CD14-positive monocyte (primary cell): ENCODE data around the gene FHOD3. TPM values are rescaled to one million over a fixed set of nuclear protein-coding genes. Genes with fewer than 3 reads are reported as not detected.

Experiments used
- DNase-seq, 3 donors: peaks; one replicate each; pipeline ENCODE4 v3.0.0-alpha.2; 2011 to 2022
- H2AFZ ChIP-seq: 2 replicates; pipeline ENCODE4 v1.6.0; 2012; ENCODE audit warnings: mild to moderate bottlenecking, low read depth, low read length, inconsistent platforms; ENCODE audit not compliant: insufficient read depth, poor library complexity, severe bottlenecking
- H3K27ac ChIP-seq, 2 donors: 1 replicate in 1 of 2; 2 replicates in 1 of 2; pipeline ENCODE4 v1.5.1; 2012 to 2013; ENCODE audit warnings: low read length in 2 of 2, control low read depth in 1 of 2, inconsistent platforms in 1 of 2, low read depth in 1 of 2, mild to moderate bottlenecking in 1 of 2
- H3K27me3 ChIP-seq, 2 donors: one replicate each; pipeline versions ENCODE4 v1.6.0 to v1.6.1; 2011 to 2013; ENCODE audit warnings: low read length in 2 of 2; ENCODE audit not compliant: control insufficient read depth in 2 of 2, insufficient read depth in 2 of 2
- H3K36me3 ChIP-seq, 2 donors: replicated peaks in 1 of 2; 1 replicate in 1 of 2; 2 replicates in 1 of 2; pipeline versions ENCODE4 v1.5.1 to v1.6.1; 2012 to 2013; ENCODE audit warnings: low read length in 2 of 2, control low read depth in 1 of 2, inconsistent platforms in 1 of 2, mild to moderate bottlenecking in 1 of 2; ENCODE audit not compliant: insufficient read depth in 2 of 2, control insufficient read depth in 1 of 2
- H3K4me1 ChIP-seq, 2 donors: 1 replicate in 1 of 2; 2 replicates in 1 of 2; pipeline versions ENCODE4 v1.5.1 to v1.6.1; 2012 to 2013; ENCODE audit warnings: low read length in 2 of 2, control low read depth in 1 of 2, inconsistent platforms in 1 of 2, mild to moderate bottlenecking in 1 of 2, moderate library complexity in 1 of 2; ENCODE audit not compliant: insufficient read depth in 2 of 2, control insufficient read depth in 1 of 2
- H3K4me2 ChIP-seq: replicated peaks from 2 replicates; pipeline ENCODE3; 2012; ENCODE audit warnings: low read length, moderate library complexity, mild to moderate bottlenecking; ENCODE audit not compliant: poor library complexity, severe bottlenecking; ENCODE audit errors: extremely low read depth
- H3K4me3 ChIP-seq, 3 experiments: fragments of 200-600 bp in 1 of 3; sonication (generic) in 1 of 3; replicated peaks in 1 of 3; 1 replicate in 2 of 3; 2 replicates in 1 of 3; pipeline ENCODE4 v1.5.1; 2011 to 2013; ENCODE audit warnings: low read length in 3 of 3, mild to moderate bottlenecking in 3 of 3, control low read depth in 2 of 3, low read depth in 2 of 3, inconsistent platforms in 1 of 3, moderate library complexity in 1 of 3
- H3K79me2 ChIP-seq: 2 replicates; pipeline ENCODE4 v1.6.0; 2012; ENCODE audit warnings: mild to moderate bottlenecking, control low read depth, inconsistent platforms, low read length, moderate library complexity; ENCODE audit not compliant: insufficient read depth
- H3K9ac ChIP-seq: 2 replicates; pipeline ENCODE4 v1.6.0; 2017; ENCODE audit warnings: low read length, mild to moderate bottlenecking; ENCODE audit not compliant: insufficient read depth, poor library complexity, severe bottlenecking
- H3K9me3 ChIP-seq, 2 donors: replicated peaks in 1 of 2; 1 replicate in 1 of 2; 2 replicates in 1 of 2; pipeline versions ENCODE4 v1.5.1 to v1.6.1; 2012 to 2013; ENCODE audit warnings: low read length in 2 of 2, control low read depth in 1 of 2; ENCODE audit not compliant: control insufficient read depth in 1 of 2, insufficient read depth in 1 of 2
- H4K20me1 ChIP-seq: 2 replicates; pipeline ENCODE4 v1.6.0; 2012; ENCODE audit warnings: mild to moderate bottlenecking, low read length, control low read depth, moderate library complexity; ENCODE audit not compliant: insufficient read depth
- H3K27ac Mint-ChIP-seq, 7 donors: one replicate each; pipeline ENCODE4 v1.8.0; 2020; ENCODE audit warnings: mild to moderate bottlenecking in 7 of 7, mixed read lengths in 7 of 7, moderate library complexity in 6 of 7, inconsistent platforms in 2 of 7
- H3K27me3 Mint-ChIP-seq, 3 donors: one replicate each; pipeline ENCODE4 v1.8.0; 2021 to 2022; ENCODE audit warnings: low read depth in 3 of 3, mild to moderate bottlenecking in 3 of 3, mixed read lengths in 3 of 3, moderate library complexity in 3 of 3, inconsistent platforms in 1 of 3
- H3K36me3 Mint-ChIP-seq, 2 donors: one replicate each; pipeline ENCODE4 v1.8.0; 2020; ENCODE audit warnings: mixed read lengths in 2 of 2, inconsistent platforms in 1 of 2, mild to moderate bottlenecking in 1 of 2
- H3K4me1 Mint-ChIP-seq: one replicate; pipeline ENCODE4 v1.8.0; 2020; ENCODE audit warnings: mild to moderate bottlenecking, mixed read lengths
- H3K4me3 Mint-ChIP-seq, 2 donors: one replicate each; pipeline ENCODE4 v1.8.0; 2020; ENCODE audit warnings: mild to moderate bottlenecking in 2 of 2, mixed read lengths in 2 of 2, moderate library complexity in 1 of 2
- H3K9me3 Mint-ChIP-seq, 7 donors: one replicate each; pipeline ENCODE4 v1.8.0; 2020 to 2022; ENCODE audit warnings: mixed read lengths in 7 of 7, mild to moderate bottlenecking in 6 of 7, moderate library complexity in 6 of 7, inconsistent platforms in 2 of 7
- WGBS: methylation state at CpG from one replicate; pipeline ENCODE4 v1.1.5; 2013; ENCODE audit warnings: missing lambda C conversion rate; ENCODE audit not compliant: insufficient coverage; 5-methylcytosine and 5-hydroxymethylcytosine counted together
- intact Hi-C, 2 donors: fragments of 100-400 bp; cut with micrococcal nuclease; formaldehyde crosslinking; loops; one replicate each; pipeline versions ENCODE4 v1.15.0 to v1.15.1; 2023
- polyA plus RNA-seq, 3 donors: library from polyadenylated mRNA; depleted of rRNA in 1 of 3; unstranded in 2 of 3; stranded (reverse) in 1 of 3; fragments of 300-500 nt in 2 of 3; fragments of >200 nt in 1 of 3; fragmentation: Illumina TruSeq in 2 of 3; gene quantifications; 1 replicate in 2 of 3; 2 replicates in 1 of 3; pipeline ENCODE4 v1.2.3, GENCODE V29; 2012 to 2021
- TF ChIP-seq, protein P1 (sequence below): fragments of 200-600 bp; IDR thresholded peaks from one replicate; pipeline ENCODE4 v1.8.0; 2022; ENCODE audit warnings: antibody characterized with exemption, mild to moderate bottlenecking

FHOD3 gene
- polyA plus RNA-seq, 3 donors, result not detected

DNA sequence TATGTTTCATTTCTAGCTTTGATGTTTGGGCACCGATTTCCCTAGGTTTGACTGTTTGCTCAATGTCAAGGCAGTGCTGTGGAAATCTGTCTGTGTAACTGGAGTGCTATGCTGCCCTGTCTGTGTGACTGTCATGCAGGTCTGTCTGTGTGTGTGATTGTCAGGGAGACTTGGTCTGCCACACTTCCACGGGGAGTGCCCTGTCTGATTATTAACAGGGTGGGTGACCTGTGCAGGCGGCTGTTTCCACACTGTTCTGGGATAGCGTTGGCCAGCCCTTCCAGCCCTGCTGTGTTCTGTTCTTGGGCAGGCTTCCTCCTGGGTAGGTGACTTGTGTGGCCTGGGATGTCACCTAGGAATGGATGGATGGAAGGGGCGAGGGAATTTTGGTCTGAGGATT lies 85.3 kb downstream of the FHOD3 start:
- H3K27ac ChIP-seq, result no peak overlapping the region
- WGBS, result 87% methylated on average over 4 of the region's 5 CpGs
- H3K79me2 ChIP-seq, result no peaks in the 10 kb centered on the region

DNA sequence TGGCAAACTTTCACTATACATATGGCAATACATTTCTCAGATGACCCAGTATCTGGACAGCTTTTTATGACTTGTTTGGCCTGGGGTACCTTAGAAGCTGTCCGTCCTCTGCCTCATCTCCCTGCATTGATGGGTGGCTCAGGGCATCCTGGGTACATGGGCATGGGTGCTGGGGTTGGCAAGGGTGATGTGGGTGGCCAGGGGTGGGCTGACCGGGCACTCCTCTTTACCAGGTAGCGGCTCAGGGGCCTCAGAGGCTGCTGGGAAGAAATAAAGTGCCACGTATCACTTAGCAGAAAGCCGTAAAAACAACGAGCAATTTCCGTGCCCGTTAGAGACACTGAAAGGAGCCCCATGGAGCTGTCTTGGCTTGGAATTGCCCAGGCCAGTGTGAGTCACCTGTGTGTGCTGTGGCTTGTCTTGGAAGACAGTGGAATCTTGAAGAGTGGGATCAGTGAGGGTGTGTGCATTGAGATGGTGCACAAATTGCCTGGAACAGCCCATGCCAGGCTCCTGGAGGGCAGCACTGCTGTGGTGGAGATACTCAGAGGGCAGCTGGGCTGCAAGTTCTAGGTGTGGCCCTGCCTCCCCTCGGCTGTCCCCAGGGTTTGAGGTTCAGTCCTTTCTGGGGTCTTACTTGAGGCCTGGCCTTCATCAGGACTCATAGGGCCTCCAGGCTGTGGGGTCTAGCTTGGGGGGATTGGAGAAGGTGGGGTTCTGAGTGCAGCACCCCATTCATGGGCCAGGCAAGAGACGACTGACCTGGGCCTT lies 88.8 kb downstream of the FHOD3 start:
- H3K27me3 ChIP-seq, result peaks cover 0 to 2% of the 10 kb centered on the region in 2 donors
- no peaks in the 10 kb centered on the region for H3K36me3 ChIP-seq
- no peaks in the 10 kb centered on the region for H4K20me1 ChIP-seq
- Mint-ChIP-seq H3K4me3 (no peak overlapping the region), H3K27me3 (peaks cover 5 to 15% (median 14%) of the 10 kb centered on the region in 3 donors), H3K27ac (no peak overlapping the region), H3K4me1 (no peaks in the 10 kb centered on the region), H3K9me3 (peaks cover 0 to 3% (median 0%) of the 10 kb centered on the region in 7 donors), H3K36me3 (no peaks in the 10 kb centered on the region)
- H3K4me2 ChIP-seq, result no peak overlapping the region
- H3K4me3 ChIP-seq, result no peak overlapping the region
- intact Hi-C loops, result no loop called here
- no peaks in the 10 kb centered on the region for H3K4me1 ChIP-seq
- WGBS, result 91% methylated on average over 7 of the region's 10 CpGs
- TF ChIP-seq, protein P1, sequence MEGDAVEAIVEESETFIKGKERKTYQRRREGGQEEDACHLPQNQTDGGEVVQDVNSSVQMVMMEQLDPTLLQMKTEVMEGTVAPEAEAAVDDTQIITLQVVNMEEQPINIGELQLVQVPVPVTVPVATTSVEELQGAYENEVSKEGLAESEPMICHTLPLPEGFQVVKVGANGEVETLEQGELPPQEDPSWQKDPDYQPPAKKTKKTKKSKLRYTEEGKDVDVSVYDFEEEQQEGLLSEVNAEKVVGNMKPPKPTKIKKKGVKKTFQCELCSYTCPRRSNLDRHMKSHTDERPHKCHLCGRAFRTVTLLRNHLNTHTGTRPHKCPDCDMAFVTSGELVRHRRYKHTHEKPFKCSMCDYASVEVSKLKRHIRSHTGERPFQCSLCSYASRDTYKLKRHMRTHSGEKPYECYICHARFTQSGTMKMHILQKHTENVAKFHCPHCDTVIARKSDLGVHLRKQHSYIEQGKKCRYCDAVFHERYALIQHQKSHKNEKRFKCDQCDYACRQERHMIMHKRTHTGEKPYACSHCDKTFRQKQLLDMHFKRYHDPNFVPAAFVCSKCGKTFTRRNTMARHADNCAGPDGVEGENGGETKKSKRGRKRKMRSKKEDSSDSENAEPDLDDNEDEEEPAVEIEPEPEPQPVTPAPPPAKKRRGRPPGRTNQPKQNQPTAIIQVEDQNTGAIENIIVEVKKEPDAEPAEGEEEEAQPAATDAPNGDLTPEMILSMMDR, result no peak
- H2AFZ ChIP-seq, result no peak overlapping the region
- H3K9ac ChIP-seq, result no peak overlapping the region
- DNase-seq, result no peak
- H3K9me3 ChIP-seq, result no peaks in the 10 kb centered on the region
- H3K79me2 ChIP-seq, result no peaks in the 10 kb centered on the region
- H3K27ac ChIP-seq, result no peak overlapping the region

More for the DNA sequence above, 85.3 kb downstream of the FHOD3 start:
- Histone ChIP-seq H3K27me3 (peaks cover 0 to 7% of the 10 kb centered on the region in 2 donors), H3K36me3 (no peaks in the 10 kb centered on the region), H4K20me1 (no peaks in the 10 kb centered on the region), H3K4me1 (no peaks in the 10 kb centered on the region), H3K9me3 (no peaks in the 10 kb centered on the region), H3K9ac (no peak overlapping the region), H3K4me3 (no peak overlapping the region), H2AFZ (no peak overlapping the region), H3K4me2 (no peak overlapping the region)
- intact Hi-C loops, result no loop called here
- H3K27me3 Mint-ChIP-seq, result peaks cover 6 to 29% (median 27%) of the 10 kb centered on the region in 3 donors
- H3K9me3 Mint-ChIP-seq, result peaks cover 0 to 3% (median 0%) of the 10 kb centered on the region in 7 donors
- H3K27ac Mint-ChIP-seq, result no peak overlapping the region
- H3K4me1 Mint-ChIP-seq, result no peaks in the 10 kb centered on the region
- H3K4me3 Mint-ChIP-seq, result no peak overlapping the region
- DNase-seq, result no peak
- TF ChIP-seq, protein P1, result no peak
- no peaks in the 10 kb centered on the region for H3K36me3 Mint-ChIP-seq
